HG03520 (cell line): ENCODE results near the gene SLC3A2.

Experiments
- ATAC-seq: cut with Tn5 transposase; IDR thresholded peaks from one replicate; pipeline ENCODE4 v1.9.1; 2021; ENCODE audit warnings: mild to moderate bottlenecking, moderate library complexity; ENCODE audit not compliant: unreplicated experiment

SLC3A2 gene

DNA sequence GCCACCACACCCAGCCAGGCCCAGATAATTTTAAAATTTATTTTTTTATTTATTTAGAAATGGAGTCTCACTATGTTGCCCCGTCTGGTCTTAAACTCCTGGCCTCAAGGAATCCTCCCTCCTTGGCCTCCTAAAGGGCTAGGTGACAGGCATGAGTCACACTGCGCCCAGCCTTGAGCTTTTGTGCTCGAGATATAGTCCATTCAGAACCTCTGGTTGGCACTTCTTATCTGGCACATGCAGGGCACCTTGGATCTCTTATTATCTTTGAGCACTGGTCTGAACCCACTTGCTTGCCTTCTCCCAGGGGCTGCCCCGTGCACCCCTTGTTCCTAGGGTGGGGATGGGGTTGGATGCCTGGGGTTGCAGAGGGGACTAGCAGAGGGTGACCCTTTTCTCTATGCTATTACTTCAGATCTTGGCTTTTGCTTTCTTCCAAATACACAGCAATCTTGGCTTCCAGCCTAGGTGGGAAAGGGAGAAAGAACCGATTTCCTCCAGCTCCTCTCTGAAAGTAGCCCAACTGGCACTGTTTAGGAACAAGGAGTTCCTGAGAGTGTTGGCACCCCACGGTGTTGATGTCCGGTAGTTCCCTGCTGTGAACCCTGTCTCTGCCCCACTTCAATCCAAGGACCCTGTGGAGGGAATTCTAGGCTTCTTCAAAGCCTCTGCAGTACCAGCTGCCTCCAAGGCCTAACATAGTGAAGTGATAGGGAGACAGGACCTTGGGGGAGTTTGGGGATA is 1.3 kb upstream of the SLC3A2 start:
- no peak for ATAC-seq

DNA sequence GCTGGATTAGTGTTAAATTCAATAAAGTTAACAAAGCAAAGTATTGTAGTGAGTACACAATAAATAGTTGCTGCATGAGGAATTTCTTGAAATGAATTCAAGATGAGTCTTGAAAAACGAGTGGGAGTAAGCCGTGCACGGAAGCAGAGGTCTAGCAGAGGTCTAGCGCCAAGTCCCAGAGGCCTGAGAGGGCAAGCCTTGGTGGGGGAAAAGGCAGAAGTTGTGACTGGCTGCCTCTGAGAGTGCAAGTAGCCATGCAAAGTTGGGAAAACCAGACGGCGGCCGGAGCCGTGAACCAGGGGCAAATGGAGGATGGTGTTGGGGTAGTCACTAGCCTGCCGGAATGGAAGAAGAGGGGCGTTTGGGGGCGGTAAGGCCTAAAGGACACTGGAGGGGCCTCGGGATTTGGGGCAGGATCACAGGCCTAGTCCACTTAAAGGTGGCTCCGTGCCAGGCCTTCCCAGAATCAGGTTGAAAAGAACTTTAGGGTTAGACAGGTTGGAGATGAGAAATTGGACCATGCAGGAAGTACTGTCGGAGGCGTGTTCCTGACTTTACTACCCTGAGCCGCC is 379 bp upstream of the SLC3A2 start:
- ATAC-seq, result peak; percentile 20

DNA sequence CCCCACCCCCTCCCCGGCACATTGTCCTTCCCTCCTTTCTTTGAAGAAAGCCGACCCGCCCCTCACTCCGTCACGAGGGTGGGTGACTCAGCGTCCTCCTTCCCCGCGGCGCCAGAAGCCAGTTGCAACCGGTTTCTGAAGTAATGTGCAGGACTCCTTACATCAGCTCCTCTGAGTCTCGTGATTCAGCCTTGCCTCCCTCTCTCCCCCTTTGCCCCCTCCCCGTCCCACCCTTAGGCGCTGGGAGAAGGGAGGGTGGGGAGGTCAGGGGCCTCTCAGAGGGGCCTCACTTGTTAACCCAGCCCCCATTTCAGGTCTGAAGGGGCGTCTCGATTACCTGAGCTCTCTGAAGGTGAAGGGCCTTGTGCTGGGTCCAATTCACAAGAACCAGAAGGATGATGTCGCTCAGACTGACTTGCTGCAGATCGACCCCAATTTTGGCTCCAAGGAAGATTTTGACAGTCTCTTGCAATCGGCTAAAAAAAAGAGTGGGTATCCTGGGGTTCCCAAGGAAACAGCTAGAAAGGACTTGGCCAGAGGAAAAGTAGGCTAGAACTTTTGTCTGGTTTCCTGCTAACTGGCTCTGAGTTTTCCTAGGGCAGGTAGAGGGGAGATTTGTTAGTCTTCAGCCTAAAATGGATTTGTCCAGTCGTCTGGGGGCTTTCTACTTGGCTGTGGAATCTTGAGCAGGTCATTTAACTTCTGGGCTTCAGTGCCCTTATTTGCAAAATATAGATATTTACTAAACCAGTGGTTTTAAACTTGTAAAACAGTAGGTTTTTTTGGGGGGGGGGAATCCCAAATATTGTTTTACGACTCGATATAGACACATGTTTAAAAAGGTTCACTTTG is 1.1 kb downstream of the SLC3A2 start:
- ATAC-seq, result peak; percentile 40

DNA sequence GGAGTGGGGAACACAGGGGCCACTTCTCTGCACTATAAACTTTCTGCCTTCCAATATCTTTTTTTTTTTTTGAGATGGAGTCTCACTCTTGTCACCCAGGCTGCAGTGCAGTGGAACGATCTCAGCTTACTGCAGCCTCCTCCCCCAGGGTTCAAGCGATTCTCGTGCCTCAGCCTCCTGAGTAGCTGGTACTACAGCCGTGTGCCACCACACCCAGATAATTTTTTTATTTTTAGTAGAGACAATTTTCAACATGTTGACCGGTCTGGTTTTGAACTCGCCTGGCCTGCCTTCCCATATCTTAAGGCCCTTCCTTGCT is 1.7 kb downstream of the SLC3A2 start:
- ATAC-seq, result no peak

DNA sequence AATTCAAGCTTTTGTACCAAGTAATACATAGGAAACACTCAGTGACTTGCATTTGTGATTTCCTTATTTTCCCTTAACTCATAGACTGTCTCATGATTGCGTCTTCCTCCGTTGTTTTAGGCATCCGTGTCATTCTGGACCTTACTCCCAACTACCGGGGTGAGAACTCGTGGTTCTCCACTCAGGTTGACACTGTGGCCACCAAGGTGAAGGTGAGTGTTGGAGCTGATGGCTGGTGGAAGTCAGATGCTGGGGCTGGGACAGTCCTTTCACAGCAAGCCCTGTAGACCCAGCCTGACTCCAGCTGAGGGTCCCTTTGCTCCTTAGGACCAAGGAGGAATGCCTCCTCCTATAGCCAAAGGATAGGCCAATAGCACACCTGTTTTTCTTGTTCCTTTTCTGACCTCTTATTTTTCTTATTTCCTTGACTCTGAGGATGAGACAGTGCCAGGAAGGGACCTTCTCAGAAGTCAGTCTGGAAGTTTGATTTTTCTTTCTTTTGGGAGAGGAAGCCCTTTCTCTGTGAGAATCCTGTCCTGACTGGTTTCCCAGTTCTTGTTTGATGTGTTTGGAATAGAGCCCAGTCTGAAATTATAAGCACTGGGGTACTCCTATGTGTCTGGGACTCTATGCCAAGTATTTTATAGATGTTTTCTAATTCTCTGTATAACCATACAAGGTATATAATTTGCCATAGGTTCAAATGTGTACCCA is 2.2 kb downstream of the SLC3A2 start:
- ATAC-seq, result no peak

DNA sequence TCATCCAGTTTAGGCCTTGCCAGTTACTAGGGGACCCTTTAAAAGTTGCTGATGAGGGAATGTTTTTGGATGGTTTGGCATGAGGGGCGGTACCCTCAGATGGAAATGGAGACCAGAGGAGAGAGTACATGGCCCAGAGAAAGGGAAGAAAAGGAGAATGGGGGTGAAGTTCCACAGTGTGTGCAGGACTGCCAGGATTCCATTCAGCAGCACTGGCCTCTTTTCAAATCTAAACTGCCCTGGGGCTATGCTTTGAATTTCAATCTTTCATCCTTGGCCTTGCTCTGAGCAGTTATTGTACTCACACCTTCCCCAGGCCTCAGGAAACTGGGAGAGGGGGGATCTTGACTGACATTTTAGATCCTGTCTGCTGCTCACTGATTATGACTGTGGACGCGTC is 3.0 kb downstream of the SLC3A2 start:
- no peak for ATAC-seq

DNA sequence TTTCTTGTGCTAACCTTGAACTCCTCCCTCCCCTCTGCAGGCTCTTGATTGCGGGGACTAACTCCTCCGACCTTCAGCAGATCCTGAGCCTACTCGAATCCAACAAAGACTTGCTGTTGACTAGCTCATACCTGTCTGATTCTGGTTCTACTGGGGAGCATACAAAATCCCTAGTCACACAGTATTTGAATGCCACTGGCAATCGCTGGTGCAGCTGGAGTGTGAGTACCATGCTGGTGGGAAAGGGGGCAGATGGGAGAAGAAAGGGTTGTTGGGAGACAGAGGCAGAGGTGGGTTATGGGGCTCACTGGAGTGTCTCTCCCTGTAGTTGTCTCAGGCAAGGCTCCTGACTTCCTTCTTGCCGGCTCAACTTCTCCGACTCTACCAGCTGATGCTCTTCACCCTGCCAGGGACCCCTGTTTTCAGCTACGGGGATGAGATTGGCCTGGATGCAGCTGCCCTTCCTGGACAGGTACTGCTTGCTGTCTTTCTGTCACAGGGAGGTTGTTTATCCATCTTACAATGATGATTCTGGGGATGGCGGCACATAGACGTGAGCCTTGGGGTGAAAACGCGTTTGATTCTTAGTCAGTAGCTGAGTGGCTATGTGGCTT is 4.5 kb downstream of the SLC3A2 start:
- ATAC-seq, result no peak

DNA sequence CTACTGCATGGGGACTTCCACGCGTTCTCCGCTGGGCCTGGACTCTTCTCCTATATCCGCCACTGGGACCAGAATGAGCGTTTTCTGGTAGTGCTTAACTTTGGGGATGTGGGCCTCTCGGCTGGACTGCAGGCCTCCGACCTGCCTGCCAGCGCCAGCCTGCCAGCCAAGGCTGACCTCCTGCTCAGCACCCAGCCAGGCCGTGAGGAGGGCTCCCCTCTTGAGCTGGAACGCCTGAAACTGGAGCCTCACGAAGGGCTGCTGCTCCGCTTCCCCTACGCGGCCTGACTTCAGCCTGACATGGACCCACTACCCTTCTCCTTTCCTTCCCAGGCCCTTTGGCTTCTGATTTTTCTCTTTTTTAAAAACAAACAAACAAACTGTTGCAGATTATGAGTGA is 7.7 kb downstream of the SLC3A2 start:
- no peak for ATAC-seq

DNA sequence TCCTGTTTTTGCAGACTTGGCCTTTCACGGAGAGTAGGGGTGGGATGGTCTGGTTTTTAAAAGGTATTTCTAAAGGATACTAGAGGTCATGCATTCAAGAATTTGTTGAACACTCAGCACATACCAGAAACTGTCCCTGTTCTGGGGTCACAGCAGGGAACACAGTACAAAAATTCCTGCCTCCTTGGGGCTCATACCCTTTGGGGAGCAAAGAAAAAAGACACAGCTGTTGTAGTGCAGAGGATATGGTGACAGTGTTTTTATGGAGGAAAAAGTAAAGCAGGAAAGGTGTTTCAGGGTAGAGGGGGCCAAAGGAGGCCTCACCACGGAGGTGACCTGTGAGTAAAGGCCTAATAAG is 8.4 kb downstream of the SLC3A2 start:
- ATAC-seq, result no peak

DNA sequence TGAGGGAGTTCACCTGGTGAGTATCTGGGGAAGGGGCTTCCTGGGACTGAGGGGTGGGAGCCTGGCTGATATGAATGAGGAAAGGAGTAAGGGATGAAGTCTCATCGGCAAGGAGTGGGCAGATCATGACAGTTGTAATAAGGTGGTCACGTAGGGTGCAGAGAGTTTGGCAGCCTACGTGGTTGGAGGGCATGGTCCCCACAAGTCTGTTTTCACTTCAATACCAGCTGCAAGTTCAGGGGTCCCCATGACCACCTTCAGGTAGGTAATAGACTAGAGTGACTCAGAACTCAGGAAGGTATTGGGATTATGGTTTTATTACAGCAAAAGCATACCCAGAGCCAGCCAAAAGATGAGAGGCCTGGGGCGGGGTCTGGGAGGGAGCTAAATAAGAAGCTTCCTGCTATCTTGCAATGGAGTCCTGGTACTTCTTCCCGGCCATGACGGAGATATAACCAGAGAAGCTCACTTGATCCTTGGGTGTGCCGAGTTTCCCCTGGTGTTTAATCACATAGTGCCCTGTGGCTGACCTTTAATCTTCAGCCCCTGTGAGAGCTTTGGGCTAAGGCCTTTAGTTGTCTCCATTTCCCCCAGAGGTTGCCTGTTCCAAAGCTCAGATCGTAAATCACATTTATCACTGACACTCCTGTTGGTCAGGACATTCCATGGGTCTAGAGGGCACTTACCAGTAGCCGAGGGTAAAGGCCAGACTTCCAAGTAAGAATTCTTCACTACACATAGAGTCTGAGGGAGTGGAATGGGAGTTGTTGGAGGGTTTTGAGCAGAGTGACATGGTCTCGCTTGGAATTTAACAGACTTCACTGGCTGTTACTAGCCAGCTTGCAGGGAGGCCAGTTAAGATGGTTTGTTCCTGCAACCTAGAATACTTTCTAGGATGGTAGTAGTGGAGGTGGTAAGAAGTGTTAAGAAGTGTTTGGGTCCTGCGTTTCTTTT is 9.1 kb downstream of the SLC3A2 start:
- ATAC-seq, result no peak

DNA sequence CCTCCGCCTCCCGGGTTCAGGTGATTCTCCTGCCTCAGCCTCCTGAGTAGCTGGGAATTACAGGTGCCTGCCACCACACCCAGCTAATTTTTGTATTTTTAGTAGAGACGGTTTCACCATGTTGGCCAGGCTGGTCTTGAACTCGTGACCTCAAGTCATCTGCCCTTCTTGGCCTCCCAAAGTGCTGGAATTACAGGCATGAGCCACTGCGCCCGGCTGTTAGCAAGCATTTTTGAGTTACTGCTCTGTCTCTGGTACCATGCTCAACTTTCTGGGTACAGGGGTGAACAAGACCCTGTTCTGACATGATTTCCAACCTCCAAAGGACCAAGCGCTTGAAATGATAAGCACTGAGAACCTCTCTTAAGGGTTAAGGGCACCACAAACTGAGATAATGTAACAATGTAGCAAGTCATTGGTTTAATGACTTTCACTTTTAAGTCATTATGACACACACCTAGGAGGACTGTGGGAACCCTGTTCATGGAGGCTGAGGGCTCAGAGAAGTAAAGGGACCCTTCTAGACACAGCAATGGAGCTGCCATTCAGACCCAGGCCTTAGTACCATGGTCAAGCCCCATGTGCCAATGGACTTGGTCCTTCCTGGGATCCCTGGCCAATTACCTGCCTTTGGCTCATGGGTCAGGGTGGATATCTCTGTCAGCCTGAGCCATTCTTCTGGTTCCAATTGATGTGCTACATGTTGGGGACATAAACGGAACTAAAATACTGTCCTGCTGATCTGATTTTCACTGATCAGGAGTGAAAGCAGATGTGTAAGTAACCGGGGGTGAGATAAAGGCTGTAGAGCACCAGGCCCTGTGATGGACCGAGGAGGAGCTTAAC is 11.6 kb downstream of the SLC3A2 start:
- no peak for ATAC-seq

DNA sequence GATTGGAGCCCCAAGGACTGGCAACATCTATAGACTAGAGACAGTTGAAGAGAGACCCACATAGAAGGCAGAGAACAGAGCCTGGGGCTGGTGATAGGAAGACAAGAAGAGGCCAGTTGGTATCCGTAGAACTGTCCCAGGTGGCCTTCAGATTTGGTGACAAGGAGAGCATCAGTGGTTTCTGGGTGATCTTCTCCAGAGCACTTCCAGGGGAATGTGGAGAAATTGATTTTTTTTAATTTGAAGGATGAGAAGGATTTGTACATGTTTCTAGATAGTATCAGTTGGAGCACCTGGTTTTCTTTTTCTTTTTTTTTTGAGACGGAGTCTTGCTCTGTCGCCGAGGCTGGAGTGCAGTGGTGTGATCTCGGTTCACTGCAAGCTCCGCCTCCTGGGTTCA is 14.8 kb downstream of the SLC3A2 start:
- ATAC-seq, result no peak

DNA sequence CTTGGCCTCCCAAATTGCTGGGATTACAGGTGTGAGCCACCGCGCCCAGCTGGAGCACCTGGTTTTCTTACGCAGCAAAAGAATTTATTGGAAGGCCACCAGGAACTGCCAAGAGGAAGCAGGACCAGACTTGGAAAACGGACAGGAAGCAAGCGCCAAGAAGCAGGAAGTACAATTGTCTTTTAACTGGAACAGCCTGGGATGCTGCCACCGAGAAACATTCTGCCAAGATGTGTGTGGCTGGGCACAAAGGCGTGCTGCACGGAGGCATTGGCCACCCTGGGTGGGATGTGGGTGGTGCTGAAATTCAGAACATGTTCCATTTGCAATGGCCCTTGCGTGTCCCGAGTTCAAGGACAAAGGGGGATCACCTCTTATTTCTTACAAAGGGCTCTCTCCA is 15.4 kb downstream of the SLC3A2 start:
- no peak for ATAC-seq

DNA sequence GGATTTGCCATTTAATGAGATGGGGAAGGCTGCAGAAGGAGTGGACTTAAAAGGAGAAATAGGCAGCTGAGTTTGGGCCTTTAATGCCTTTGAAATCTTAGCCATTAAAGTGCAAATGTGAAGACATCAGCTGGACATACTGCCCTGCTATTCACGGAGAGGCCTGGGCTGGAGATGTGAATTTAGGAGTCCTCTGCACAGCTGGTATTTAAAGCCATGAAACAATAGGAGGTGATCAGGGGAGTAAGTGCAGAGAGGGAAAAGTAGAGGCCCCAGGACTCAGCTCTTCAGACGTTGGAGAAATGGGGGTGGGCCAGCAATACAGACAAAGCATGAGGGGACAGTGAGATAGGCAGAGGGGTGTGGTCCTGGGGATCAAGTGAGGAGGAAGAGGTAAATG is 16.6 kb downstream of the SLC3A2 start:
- no peak for ATAC-seq

DNA sequence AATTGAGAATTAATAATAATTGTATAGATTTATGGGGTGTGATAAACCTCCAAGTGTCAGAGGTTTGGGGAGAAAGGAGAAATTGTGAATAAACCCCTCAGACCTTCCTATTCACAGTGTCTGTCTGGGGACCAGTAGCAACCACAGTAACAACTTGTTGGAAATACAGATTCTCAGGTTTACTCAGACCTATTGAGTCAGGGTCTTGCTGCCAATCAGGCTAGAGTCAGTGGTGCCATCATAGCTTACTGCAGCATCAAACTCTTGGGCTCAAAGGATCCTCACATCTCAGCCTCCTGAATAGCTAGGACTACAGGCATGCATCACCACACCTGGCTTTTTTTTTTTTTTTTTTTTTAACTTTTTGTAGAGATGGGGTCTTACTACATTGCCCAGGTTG is 17.3 kb downstream of the SLC3A2 start:
- no peak for ATAC-seq

DNA sequence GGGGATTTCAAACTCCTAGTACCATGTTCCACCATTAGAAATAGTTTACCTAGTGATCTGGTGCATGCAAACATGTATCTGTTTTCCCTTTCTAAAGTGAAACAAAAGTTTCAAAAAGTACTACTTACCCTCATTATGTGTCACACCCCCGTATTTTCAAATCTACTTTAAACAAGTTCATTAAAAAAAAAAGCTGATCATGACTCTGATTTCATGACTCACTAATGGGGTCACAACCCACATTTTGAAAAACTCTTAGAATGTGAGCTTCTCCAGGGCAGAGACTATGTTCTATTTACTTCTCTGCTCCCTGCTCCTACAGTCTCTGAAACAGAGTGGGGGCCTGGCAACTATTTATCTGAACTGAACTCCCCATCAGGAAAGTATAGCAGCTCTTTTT is 22.2 kb downstream of the SLC3A2 start:
- ATAC-seq, result no peak

DNA sequence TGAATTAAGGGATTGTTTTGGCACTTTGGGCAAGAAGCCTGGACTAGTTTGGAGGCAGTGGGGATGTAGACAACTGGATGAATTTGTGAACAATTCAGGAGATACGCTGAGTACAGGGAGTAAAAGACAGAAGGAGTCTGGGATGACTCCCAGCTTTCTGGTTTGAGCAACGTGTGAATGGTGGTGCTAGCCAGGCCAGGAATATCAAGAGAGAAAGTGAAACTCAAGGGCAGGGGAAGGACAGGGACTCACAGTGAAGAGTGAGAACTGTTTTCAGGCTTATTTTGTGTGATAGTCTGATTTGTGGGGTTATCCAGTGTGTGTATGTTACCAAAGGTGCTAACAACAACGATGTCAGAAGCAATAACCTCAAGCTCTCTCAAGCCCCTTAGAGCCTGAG is 24.6 kb downstream of the SLC3A2 start:
- ATAC-seq, result no peak

DNA sequence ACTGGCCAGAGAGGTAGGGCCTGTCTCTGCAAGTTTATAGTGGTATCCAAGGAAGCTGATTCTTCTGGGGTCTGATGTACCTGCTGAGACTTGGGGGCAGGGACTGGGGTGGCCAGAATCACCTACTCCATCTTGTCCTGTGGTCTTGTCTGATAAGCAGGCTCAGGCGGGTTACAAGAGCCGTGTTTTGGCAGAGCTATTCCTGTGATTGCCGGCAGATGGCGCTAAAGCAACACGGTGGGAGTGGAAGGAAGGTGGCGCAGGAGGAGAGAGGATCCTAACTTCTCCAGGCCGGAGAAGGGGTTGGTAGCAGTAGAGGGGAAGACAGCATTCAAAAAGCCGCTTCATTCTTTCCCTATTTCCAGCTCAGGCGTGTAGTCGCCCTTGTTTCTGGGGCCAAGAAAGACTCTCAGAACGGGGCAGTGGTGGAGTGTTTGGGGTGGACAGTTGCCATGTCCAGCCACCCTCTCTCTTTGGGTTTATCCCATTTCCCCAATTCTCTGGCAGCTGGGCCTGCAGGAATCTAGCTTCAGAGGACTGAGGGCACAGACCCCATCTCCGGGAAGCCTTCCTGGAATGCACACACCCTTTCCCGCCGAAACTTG is 25.3 kb downstream of the SLC3A2 start:
- ATAC-seq, result no peak
